Activated T-cell treated with anti-CD3 and anti-CD28 coated beads for 48 hours (primary cell): Measurements from ENCODE around the gene PHACTR2.
A peak's percentile ranks its signal among the peaks of the same experiment; 100 is the strongest.
"Not testable (repeated sequence)": the region's sequence is repeated elsewhere in the genome, so short reads cannot be mapped to it uniquely, and the experiment has no call there.

Experiments used
- DNase-seq: peaks from one replicate; pipeline ENCODE4 v3.0.0-alpha.2; 2020; ENCODE audit warnings: low read depth

The PHACTR2 gene

DNA sequence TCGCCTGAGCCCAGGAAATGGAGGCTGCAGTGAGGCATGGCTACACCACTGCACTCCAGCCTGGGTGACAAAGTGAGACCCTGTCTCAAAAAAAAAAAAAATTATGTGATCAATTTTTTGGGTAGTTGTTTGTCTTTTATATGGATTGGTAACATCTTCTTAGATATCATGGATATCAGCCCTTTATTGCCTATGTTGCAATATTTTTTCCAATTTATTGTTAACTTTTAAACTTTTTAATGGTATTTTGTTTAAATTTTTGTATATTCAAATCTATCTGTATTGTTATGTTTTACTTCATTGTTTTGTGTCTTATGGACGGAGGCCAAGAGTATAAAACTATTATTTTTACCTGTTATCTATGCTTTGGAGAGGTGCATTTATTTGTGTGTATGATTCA, 133.0 kb downstream of the PHACTR2 start:
- DNase-seq: no peak

DNA sequence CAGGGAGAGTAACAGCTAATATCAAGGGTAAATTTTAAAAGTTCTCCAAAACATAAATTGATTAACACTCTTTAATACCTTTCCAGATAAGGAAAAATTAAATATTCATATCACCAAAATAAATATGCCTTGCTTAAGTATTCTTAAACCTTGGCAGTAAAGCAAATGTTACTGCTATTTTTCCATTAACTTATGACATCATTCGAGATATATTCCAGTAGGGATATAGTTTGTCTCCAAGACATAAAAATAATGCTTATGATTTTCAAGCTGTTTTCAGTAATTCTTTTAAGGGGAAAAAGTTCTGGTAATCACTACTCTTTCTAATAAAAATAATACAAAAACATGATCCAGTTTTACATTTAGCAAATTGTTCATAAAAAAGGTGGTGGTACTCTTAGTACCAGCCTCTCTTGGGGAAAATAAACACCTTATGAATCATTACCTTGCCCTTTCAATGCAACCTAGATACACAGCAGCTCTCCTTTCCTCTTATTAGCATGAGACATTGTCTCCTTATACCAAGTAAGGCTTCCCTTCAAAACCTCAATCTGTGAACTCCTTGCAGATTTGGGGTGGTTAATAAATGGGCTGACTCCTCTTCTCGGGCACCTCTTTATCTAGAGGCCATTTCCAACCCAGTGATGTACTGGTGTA, 133.9 kb downstream of the PHACTR2 start:
- DNase-seq: no peak

DNA sequence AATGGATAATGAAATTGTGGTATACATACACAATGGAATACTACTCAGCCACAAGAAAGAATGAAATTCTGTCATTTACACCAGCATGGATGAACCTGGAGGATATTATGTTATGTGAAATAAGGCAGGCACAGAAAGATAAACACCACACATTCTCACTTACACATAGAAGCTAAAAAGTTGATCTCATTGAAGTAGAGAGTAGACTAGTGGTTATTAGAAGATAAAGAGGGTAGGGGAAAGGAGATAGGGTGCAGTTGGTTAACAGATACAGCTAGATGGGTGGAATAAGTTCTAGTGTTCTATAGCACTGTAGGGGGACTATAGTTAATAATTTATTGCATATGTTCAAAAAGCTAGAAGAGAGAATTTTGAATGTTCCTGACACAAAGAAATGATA, 139.9 kb downstream of the PHACTR2 start:
- no peak for DNase-seq

DNA sequence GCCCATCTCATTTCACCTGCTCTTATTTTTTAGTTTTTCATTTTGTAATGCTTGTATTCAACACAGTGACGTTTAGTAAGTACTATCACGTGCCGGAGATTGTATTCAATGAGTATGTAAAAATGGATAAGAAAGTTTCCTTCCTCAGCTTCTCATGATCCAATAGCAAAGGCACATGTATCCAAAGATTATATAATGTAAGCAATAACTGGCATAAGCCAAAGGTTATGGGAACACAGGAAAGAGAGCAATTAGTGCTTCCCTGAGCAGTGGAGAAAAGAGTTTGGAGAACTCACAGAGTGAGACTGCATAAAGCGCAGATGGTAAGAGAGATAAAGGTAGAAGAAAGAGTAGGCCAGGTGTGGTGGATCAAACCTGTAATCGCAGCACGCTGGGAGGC, 143.6 kb downstream of the PHACTR2 start:
- no peak for DNase-seq

DNA sequence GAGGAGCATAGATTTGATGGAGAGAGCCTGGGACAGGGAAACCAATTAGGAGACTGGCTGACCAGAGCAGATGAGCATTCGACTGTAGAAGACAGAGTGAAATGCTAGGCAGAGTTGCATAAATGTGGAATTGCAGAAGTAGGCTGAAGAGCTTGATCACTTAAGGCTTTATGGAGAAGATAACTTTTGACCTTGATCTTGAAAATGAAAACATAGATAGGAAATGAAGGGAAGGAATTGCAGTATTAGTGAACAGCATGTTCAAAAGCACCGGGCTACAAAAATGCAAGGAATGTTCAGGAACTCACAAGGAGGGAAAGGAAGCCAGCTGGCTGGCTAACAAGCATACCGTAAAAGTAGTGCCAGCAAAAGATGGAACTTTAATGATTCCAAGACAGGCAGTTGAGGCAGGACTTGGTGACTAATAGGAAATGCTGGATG, 144.8 kb downstream of the PHACTR2 start:
- no peak for DNase-seq

DNA sequence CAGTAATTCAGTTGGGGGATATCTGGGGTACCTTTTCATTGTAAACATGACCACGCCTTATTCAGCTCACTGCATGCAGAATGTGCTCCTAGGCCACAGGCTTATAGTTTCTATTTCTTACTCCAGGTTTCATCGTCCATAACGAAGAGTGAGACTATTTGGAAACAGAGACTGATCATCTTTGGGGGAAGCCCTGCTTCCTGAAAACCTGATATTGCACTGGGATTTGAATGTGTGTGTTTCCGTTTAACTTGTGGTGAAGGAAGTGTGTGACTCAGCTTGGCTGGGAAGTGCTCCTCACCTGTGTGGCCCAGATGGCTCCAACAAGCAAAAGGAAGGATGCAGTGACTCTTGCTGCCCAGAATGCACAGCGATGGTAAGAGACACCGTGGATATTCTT, 145.8 kb downstream of the PHACTR2 start:
- no peak for DNase-seq

DNA sequence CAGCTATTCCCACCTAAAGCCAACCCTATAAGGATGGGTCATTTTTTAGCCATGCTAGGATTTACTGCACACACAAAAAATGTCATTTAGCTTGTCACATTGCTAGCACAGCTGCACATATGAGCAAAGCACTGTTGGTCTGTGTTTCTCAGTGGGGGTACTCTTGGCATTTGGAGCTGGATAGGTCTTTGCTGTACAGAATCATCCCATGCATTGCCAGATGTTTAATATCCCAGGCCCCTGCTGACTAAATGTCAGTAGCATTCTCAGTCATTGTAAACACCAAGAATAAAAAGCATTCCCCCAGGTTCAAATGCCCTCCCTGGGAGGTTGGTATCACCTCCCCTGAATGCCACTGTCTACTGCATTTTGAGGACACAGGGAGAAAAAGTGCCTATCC, 150.8 kb downstream of the PHACTR2 start:
- DNase-seq: no peak

DNA sequence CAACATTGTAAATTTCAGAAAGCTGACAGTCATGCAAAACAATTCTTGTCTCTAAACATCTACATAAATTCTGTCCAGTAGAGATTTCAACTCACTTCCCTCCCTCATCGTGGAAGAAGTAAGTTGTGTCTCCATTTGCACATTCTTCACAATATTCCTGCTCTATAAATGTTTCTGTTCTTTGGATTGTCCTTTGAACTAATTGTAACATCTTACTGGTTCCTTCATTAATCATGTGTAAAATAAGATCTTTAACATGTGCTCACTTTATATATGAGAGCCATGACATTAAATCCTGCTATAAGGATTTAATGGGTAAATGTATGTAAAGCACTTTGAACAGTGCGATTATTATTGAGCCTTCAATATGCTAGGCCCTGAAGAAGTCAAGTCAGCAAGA, 158.4 kb downstream of the PHACTR2 start:
- no peak for DNase-seq

DNA sequence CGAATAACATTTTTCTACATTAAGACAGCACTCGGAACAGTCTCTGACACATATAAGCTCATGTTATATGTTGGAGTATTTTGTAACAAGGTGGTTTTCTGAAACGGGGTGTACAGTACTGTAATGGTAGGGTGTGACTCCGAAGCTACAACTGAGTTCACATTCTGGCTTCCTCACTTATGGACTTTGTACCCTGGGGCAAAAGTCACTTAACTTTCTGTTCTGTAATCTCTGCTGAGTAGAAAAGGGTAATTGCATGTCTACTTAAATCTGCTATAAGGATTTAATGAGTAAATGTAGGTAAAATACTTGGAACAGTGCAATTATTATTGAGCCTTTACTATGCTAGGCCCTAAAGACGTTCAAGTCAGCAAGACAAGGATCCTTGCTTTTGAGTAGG, 160.6 kb downstream of the PHACTR2 start:
- DNase-seq: no peak

DNA sequence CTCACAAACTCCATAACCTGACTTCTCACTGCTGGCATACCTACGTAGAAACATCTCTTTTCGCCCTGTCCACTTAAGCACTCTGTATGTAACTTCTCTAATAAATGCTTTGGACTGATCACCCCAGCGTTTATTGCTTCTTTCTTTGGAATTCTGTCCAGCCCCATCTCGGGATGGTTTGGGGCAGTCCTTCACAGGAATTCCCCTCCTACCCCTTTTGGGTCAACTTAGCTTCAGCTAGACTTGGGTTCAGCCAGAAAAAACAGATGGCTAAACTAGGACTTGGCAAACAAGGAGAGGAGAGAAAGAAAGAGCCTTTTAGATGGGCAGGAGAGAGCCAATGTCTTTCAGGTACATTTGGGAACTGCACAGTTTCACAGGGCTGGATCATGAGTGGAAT, 161.4 kb downstream of the PHACTR2 start:
- no peak for DNase-seq

DNA sequence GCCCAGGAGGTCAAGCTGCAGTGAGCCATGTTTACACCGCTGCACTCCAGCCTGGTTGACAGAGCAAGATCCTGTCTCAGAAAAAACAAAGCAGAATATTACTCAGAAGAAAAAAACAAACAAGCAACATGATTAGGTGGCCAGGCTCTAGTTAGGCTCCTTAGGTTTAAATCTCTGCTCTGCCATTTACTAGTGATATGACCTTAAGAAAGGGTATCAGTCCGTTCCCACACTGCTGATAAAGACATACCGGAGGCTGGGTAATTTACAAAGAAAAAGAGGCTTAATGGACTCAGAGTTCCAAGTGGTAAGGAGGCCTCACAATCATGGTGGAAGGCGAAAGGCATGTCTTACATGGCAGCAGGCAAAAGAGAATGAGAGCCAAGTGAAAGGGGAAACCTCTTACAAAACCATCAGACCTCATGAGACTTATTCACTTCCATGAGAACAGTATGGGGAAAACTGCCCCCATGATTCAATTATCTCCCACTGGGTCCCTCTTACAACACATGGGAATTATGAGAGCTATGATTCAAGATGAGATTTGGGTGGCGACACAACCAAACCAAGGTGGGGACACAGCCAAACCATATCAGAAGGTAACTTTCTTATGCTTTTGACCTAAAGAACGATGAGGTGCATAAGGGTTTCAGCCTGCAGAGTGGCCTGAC, 163.0 kb downstream of the PHACTR2 start:
- no peak for DNase-seq

DNA sequence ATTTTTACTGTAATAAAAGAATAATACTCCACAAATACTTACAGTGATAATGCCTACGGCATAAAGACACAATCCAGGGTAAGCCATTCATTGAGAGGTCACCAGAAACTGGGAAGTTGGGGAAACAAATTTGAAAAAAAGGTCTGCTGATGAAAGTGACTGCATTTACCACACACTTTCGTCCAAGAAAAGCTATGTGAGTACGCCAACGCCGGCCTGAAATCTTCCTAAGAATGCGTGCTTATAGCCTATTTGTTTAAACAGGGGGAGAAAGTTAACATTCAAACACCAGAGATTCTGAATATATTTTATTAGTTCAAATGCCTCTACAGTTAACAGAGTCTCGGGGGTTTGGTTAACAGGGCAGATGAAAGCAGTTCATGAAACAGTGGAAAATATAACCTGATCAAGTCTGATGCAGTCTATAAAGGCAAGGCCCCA, 164.7 kb downstream of the PHACTR2 start:
- DNase-seq: no peak

DNA sequence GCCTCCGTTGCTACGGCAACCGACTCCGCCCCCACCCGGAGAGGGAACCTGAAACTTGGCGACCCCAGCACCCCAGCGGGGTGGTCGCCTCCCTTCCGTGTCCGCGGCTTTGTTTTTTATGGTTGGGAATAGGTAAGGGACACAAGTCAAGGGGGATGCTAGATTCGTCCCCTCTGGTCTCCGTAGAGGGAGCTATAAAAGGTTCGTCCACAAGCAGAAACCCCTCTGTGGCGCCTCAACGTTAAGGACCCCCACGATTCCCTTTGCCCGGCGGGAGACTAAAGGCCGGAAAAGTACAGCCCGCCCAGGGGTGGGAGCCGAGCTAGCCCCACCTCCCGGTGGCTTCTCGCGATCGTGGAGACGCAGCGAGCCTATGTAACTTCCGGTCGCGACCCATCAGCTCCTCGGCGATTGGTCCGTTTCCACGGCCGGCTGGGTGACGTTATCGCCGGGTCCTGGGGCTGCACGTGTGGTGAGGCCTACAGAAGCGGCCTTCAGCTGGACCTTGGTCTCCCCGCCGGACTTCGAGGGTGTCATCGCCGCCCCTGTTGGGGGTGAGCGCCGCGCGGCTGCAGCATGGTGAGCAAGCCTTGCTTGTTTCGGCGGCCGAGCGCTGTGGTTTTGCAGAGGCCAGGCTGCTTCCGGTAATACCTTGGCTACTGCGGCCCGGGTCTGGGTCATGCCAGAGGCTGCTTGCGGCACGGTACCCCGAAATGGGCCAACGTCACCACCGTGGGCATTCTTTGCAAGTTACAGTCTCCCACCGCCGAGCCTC, 165.3 kb downstream of the PHACTR2 start, which contains the start of gene LTV1:
TSS of gene LTV1 (plus strand) at position 437 of the 775 bp plus-strand sequence. CDS start at position 577, 140 bp downstream.
- peak; percentile 91 for DNase-seq

DNA sequence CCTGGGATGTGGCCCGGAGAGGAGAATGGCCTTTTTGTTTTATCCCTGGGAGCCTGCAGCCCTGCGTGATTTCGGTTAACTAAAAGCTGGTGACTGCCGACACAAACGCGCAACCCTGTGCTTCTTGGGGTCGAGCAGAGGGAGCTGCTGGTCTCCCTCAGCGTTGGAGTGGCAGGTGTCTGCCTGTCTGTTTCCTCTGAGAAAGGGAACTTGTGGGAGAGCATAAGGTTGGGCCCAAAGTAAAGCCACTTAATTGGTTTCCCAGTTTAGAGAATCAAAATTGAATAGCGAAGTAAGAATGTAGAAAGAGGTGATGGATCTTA, 165.9 kb downstream of the PHACTR2 start:
- DNase-seq: peak; percentile 6

DNA sequence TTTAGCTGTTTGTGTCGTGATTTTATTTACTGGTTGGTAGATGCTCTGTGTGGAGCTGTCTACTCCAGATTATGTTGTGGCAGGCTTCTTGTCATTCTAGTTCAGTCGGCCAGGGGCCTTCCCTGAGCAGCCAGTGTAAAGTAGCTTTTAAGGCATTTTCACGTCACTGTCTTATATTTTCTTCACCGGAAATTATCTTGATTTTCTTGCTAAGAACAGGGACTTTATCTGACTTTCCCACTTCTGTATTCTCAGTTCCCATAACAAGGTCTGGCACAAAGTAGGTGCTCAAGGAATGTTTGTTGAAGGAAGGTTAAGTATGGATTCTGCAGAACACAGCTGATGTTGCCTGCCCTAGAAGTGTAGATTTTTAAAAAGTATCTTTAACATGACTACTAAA, 166.2 kb downstream of the PHACTR2 start:
- no peak for DNase-seq

DNA sequence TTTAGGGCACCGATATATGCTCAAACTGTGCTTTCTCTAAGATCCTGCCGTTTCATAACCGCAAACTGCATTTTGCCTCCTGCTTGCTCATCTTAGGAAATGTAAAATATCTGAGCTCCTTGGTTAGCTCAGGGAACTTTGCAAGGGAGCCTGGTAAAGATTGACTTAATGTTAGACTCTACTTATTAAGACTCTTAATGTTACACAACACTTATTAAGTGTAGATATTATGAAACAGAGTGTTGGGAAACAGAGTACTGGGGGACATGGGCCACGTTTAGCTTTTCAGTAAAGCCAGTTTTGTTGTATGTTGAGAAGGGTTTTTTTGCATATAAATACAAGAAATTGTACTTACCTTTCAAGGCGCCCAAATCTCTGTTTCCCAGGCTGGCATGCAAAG, 167.3 kb downstream of the PHACTR2 start:
- DNase-seq: no peak

DNA sequence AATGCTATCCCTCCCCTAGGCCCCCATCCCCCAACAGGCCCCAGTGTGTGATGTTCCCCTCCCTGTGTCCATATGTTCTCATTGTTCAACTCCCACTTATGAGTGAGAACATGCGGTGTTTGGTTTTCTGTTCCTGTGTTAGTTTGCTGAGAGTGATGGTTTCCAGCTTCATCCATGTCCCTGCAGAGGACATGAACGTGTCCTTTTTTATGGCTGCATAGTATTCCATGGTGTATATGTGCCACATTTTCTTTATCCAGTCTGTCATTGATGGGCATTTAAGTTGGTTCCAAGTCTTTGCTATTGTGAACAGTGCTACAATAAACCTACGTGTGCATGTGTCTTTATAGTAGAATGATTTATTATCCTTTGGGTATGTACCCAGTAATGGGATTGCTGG, 173.9 kb downstream of the PHACTR2 start:
- DNase-seq: not testable (repeated sequence)

DNA sequence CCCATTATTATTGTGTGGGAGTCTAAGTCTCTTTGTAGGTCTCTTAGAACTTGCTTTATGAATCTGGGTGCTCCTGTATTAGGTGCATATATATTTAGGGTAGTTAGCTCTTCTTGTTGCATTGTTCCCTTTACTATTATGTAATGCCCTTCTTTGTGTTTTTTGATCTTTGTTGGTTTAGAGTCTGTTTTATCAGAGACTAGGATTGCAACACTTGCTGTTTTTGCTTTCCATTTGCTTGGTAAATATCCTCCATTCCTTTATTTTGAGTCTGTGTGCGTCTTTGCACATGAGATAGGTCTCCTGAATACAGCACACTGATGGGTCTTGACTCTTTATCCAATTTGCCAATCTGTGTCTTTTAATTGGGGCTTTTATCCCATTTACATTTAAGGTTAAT, 177.3 kb downstream of the PHACTR2 start:
- not testable (repeated sequence) for DNase-seq

DNA sequence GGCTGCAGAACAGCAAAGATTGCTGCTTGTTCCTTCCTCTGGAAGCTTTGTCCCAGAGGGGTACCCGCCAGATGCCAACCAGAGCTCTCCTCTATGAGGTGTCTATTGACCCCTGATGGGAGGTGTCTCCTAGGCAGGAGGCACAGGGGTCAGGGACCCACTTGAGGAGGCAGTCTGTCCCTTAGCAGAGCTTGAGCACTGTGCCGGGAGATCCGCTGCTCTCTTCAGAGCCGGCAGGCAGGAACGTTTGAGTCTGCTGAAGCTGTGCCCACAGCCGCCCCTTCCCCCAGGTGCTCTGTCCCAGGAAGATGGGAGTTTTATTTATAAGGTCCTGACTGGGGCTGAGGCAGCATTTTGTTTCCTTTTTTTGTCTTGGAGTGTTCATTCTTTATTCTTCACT, 179.0 kb downstream of the PHACTR2 start:
- not testable (repeated sequence) for DNase-seq

DNA sequence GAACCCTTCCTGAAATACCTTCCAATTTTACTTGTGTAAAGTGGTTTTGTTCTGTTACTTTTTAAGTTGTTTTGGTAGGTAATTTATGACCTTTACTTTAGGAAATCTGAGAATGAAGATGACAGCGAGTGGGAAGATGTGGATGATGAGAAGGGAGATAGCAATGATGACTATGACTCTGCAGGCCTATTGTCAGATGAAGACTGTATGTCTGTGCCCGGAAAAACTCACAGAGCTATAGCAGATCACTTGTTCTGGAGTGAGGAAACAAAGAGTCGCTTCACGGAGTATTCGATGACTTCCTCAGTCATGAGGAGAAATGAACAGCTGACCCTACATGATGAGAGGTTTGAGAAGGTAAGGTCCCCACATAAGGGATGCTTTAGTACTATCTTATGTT, 179.9 kb downstream of the PHACTR2 start:
- no peak for DNase-seq

DNA sequence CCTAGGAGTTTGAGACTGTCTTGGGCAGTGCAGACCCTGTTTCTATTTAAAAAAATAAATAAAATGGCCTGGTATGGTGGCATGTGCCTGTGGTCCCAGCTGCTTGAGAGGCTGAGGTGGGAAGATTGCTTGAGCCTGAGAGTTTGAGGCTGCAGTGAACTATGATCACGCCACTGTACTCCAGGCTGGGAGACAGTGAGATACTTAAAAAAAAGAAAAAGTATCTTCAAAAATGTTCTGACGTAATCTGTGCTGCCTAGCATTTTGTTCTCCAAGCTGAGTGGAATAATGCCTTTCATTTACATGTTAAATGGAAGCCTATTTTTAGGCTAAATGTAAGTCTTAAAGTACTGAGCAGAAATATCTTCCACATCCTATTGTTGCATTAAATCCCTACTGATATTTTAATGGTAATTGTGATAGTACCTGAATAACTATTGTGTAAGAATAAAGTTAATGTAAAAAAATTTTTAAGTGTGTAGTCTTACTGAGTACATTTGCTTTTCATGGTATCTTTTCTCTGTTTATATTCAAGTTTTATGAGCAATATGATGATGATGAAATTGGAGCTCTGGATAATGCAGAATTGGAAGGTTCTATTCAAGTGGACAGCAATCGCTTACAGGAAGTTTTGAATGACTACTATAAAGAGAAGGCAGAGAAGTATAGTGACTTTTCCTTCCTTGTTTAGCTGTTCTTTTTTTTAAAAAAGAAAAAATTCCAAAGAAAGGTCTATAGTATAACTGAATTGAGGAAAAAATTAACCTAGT, 182.3 kb downstream of the PHACTR2 start:
- no peak for DNase-seq

DNA sequence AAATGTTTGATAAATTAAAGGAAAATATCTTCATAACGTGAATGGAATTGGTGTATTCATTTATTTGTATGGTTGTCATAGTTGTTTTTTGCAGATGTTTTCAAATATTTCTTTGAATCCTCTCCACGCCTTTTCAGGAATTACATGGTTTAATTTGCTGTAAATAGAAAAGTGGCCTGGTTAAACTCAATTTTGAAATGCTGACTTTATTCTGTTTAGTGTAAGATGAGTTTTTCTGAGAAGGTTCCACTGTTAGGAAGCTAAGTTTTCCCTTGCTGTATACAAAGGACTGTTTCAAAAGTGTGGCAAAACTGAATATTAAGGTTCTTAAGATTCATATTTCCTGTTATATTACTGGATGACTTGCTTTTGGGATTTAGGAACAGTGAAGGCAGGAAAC, 186.0 kb downstream of the PHACTR2 start:
- DNase-seq: no peak
